Esophagus muscularis mucosa (tissue), 4 donors: ENCODE measurements around the gene TRPT1. TPM values are rescaled to one million over a fixed set of nuclear protein-coding genes. Genes with fewer than 3 reads are reported as not detected.
A peak's percentile ranks its signal among the peaks of the same experiment; 100 is the strongest.

Experiments used
- DNase-seq: peaks from one replicate; pipeline ENCODE4 v3.0.0-alpha.2; 2017; ENCODE audit errors: extremely low spot score
- H3K27ac ChIP-seq, 4 donors: fragments of 200-600 bp; sonication (generic); replicated peaks in 1 of 4; 1 replicate in 3 of 4; 2 replicates in 1 of 4; pipeline ENCODE4 v1.5.1; 2016 to 2019; ENCODE audit warnings: mild to moderate bottlenecking in 1 of 4
- H3K27me3 ChIP-seq, 4 donors: fragments of 200-600 bp; sonication (generic); one replicate each; pipeline versions ENCODE4 v1.5.1 to v1.6.0; 2016 to 2019
- H3K36me3 ChIP-seq, 4 donors: fragments of 200-600 bp; sonication (generic); one replicate each; pipeline ENCODE4 v1.5.1; 2016 to 2019
- H3K4me1 ChIP-seq, 4 donors: fragments of 200-600 bp; sonication (generic); one replicate each; pipeline ENCODE4 v1.5.1; 2016 to 2019
- H3K4me3 ChIP-seq, 4 donors: fragments of 200-600 bp; sonication (generic); 1 replicate in 2 of 4; 2 replicates in 2 of 4; pipeline ENCODE4 v1.5.1; 2016 to 2019; ENCODE audit warnings: mild to moderate bottlenecking in 4 of 4, moderate library complexity in 1 of 4
- H3K9me3 ChIP-seq, 4 donors: fragments of 200-600 bp; sonication (generic); 1 replicate in 3 of 4; 2 replicates in 1 of 4; pipeline ENCODE4 v1.5.1; 2016 to 2019
- EP300 ChIP-seq: sonication (generic); formaldehyde crosslinking; IDR thresholded peaks from one replicate; pipeline ENCODE4 v1.6.1; 2017; ENCODE audit warnings: antibody characterized with exemption
- POLR2A ChIP-seq: fragments of 450-650 bp; IDR thresholded peaks from one replicate; pipeline ENCODE4 v1.6.1; 2017; ENCODE audit warnings: antibody characterized with exemption, moderate library complexity, mild to moderate bottlenecking, low read depth
- POLR2AphosphoS5 ChIP-seq, 2 donors: sonication (generic); formaldehyde crosslinking; IDR thresholded peaks; one replicate each; pipeline ENCODE4 v1.6.1; 2017; ENCODE audit warnings: antibody characterized with exemption in 2 of 2
- WGBS: methylation state at CpG from one replicate; pipeline ENCODE4 v1.1.5; 2018; 5-methylcytosine and 5-hydroxymethylcytosine counted together
- intact Hi-C: fragments of 100-400 bp; cut with DNase I; formaldehyde crosslinking; loops from one replicate; pipeline ENCODE4 v1.15.1; 2023
- total RNA-seq, 4 donors: library from RNA; depleted of rRNA; stranded (reverse); fragments of >200 nt; gene quantifications; one replicate each; pipeline versions ENCODE4 v1.1.0 to v1.2.1, GENCODE V29; 2016
- TF ChIP-seq, protein P1 (sequence below), 3 experiments: fragments of 200-600 bp in 2 of 3; fragments of 450-650 bp in 1 of 3; sonication (generic) in 2 of 3; IDR thresholded peaks; one replicate each; pipeline ENCODE4 v1.5.1; 2017 to 2019; ENCODE audit warnings: antibody characterized with exemption in 3 of 3, mild to moderate bottlenecking in 2 of 3, moderate library complexity in 1 of 3

Gene TRPT1
- total RNA-seq, 4 donors from 2014 or later: 42.3 to 90.5 (median 72.1) TPM

DNA sequence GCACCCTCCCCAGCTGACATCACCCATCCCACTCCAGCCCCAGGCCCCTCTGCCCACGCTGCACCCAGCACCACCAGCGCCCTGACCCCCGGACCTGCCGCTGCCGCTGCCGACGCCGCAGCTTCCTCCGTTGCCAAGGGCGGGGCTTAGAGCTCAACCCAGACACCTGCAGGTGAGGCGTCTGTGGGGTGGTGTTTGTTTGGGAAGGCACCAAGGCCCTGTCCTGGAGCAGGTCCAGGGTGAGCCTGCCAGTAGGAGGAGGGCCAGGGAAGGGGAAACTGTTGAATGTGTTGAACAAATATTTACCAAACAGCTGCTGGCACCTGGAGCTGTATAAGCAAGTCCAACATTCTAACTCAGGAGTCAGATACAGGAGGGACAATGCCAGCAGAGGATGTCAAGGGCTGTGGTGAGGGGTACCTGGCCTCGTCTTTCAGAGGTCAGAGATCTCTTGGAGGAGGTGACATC is 11.5 kb upstream of the TRPT1 start:
- Histone ChIP-seq H3K4me1 (peaks cover 33 to 57% (median 50%) of the 10 kb centered on the region in 4 donors), H3K36me3 (peaks cover 17 to 38% (median 22%) of the 10 kb centered on the region in 4 donors), H3K4me3 (no peak overlapping the region), H3K9me3 (no peaks in the 10 kb centered on the region), H3K27me3 (no peaks in the 10 kb centered on the region), H3K27ac (peak overlapping the region in 3 of 4 donors; percentile 19 to 100 (median 37))
- 50% methylated on average over 2 of the region's 12 CpGs for whole genome bisulfite sequencing
- no peak for DNase-seq
- TF ChIP-seq, protein P1, sequence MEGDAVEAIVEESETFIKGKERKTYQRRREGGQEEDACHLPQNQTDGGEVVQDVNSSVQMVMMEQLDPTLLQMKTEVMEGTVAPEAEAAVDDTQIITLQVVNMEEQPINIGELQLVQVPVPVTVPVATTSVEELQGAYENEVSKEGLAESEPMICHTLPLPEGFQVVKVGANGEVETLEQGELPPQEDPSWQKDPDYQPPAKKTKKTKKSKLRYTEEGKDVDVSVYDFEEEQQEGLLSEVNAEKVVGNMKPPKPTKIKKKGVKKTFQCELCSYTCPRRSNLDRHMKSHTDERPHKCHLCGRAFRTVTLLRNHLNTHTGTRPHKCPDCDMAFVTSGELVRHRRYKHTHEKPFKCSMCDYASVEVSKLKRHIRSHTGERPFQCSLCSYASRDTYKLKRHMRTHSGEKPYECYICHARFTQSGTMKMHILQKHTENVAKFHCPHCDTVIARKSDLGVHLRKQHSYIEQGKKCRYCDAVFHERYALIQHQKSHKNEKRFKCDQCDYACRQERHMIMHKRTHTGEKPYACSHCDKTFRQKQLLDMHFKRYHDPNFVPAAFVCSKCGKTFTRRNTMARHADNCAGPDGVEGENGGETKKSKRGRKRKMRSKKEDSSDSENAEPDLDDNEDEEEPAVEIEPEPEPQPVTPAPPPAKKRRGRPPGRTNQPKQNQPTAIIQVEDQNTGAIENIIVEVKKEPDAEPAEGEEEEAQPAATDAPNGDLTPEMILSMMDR (IDR thresholded peaks at IDR 0.05): no peak
- TF ChIP-seq EP300: no peak
- no peak for TF ChIP-seq POLR2A
- no peak for TF ChIP-seq POLR2AphosphoS5 (IDR thresholded peaks at IDR 0.05)
- intact Hi-C loops: no loop called here

DNA sequence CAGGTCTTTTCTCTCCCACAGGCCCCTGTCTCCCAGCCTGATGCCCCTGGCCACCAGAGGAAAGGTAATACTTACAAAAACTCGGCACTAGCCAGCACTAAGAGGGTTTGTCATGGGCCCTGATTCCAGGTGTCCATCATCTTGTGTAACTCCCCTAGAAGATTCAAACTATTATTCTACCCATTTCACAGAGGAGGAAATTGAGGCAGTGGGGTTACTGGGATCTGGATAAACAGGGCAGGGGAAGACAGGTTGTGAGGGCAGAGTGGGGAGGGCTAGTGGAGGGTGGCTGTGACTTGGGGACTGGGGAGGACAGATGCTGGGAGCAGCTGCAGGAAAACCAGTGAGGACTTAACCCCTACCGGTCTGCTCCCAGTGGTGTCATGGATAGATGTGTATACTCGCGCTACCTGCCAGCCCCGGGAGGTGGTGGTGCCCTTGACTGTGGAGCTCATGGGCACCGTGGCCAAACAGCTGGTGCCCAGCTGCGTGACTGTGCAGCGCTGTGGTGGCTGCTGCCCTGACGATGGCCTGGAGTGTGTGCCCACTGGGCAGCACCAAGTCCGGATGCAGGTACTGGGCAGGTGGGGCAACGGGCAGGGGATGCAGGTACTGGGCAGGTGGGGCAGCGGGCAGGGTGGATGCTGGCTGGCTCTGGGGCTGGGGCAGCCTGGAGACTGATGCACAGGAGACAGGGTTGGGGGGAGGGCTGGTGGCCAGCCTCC is 9.6 kb upstream of the TRPT1 start:
- no peak for DNase-seq
- H3K4me1 ChIP-seq: peaks cover 33 to 67% (median 60%) of the 10 kb centered on the region in 4 donors
- H3K9me3 ChIP-seq: no peaks in the 10 kb centered on the region
- H3K27ac ChIP-seq: peak overlapping the region; percentile 89 to 96 (median 93)
- WGBS: 43% methylated on average over 1 of the region's 12 CpGs
- peaks cover 17 to 38% (median 22%) of the 10 kb centered on the region in 4 donors for H3K36me3 ChIP-seq
- TF ChIP-seq, protein P1 (IDR thresholded peaks at IDR 0.05): no peak
- TF ChIP-seq POLR2A (no peak), POLR2AphosphoS5 (IDR thresholded peaks at IDR 0.05) (no peak), EP300 (no peak)
- peak overlapping the region; percentile 75 to 96 (median 89) for H3K4me3 ChIP-seq
- intact Hi-C loops: no loop called here
- H3K27me3 ChIP-seq: no peaks in the 10 kb centered on the region

DNA sequence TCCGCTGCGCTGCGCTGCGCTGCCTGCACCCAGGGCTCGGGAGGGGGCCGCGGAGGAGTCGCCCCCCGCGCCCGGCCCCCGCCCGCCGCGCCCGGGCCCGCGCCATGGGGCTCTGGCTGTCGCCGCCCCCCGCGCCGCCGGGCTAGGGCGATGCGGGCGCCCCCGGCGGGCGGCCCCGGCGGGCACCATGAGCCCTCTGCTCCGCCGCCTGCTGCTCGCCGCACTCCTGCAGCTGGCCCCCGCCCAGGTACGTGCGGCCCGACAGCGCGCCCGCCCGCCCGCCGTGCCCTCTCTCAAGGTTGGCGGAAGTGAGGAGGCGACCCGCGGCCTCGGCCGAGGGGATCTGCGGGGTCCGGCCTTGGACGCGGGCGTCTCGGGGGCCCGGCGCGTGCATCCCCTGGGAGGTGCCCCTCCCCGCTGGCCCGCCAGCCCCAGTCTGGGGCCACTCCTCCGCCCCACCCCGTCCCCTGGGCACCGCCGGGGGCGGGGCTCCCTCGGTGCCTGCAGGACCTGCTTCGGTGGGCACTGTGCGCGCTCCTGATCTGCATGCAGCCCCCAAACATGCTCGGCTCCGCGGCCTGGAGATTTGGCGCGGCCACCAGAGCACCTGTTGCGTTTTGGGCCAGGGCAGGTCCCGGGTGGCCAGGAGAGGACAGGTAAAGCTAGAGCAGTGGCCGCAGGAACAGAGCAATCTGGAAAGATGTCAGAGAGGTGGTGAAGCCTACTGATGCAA is 8.8 kb upstream of the TRPT1 start:
- peak; percentile 17 to 66 for TF ChIP-seq POLR2AphosphoS5 (IDR thresholded peaks at IDR 0.05)
- TF ChIP-seq, protein P1 (IDR thresholded peaks at IDR 0.05): peak in 2 of 3 experiments; percentile 11
- TF ChIP-seq EP300: no peak
- TF ChIP-seq POLR2A: peak; percentile 9
- Histone ChIP-seq H3K4me1 (peaks cover 28 to 64% (median 56%) of the 10 kb centered on the region in 4 donors), H3K27me3 (no peaks in the 10 kb centered on the region), H3K9me3 (no peaks in the 10 kb centered on the region), H3K4me3 (peak overlapping the region; percentile 75 to 96 (median 89)), H3K36me3 (peaks cover 17 to 38% (median 22%) of the 10 kb centered on the region in 4 donors), H3K27ac (peak overlapping the region; percentile 89 to 96 (median 93))
- DNase-seq: no peak
- whole genome bisulfite sequencing: 6% methylated on average over 5 of the region's 80 CpGs
- intact Hi-C loops: no loop called here

DNA sequence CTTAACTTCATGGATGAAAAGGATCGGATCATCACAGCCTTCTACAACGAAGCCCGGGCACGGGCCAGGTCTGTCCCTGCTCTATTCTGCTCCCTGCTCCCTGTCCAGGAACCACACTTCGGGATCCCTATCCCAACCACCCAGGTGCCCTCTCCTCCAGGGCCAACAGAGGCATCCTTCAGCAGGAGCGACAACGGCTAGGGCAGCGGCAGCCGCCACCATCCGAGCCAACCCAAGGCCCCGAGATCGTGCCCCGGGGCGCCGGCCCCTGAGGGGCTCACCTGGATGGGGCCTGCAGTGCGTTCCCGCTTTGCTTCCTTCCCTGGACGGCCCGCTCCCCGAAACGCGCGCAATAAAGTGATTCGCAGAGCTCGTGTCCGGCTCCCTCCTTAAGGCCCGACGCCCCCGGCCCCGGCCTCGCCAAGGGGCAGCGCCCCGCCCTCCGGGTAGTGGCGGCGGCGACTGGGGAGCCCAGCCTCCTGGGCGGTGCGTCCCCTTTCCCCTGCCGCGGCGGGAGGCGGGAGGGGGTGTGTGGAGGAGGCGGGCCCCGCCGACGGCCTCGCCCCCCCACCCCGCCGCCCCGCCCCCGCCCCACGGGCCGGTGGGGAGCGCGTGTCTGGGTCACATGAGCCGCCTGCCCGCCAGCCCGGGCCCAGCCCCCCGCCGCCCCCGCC is 8.1 kb upstream of the TRPT1 start, which contains the start of gene VEGFB:
TSS of gene VEGFB (plus strand) at position 672 of the 674 bp plus-strand sequence. CDS start 250 bp downstream, outside the sequence.
- intact Hi-C loops: no loop called here
- TF ChIP-seq POLR2AphosphoS5 (IDR thresholded peaks at IDR 0.05) (peak; percentile 61 to 79), POLR2A (no peak)
- Histone ChIP-seq H3K4me3 (peak within 1 kb of the TSS; percentile 75 to 96 (median 89)), H3K4me1 (peaks cover 32 to 68% (median 62%) of the 10 kb centered on the region in 4 donors), H3K9me3 (no peaks in the 10 kb centered on the region), H3K36me3 (peaks cover 17 to 32% (median 20%) of the 10 kb centered on the region in 4 donors), H3K27ac (peak within 1 kb of the TSS; percentile 89 to 96 (median 93)), H3K27me3 (no peaks in the 10 kb centered on the region)
- 7% methylated on average over 7 of the region's 62 CpGs for WGBS
- peak; percentile 93 for DNase-seq
